ENCODE measurements around the gene HSPA9. TPM values are rescaled to one million over a fixed set of nuclear protein-coding genes. Genes with fewer than 3 reads are reported as not detected.

HSPA9 gene
- total RNA-seq, 1 experiment from 2014 or later, result 424 TPM

DNA sequence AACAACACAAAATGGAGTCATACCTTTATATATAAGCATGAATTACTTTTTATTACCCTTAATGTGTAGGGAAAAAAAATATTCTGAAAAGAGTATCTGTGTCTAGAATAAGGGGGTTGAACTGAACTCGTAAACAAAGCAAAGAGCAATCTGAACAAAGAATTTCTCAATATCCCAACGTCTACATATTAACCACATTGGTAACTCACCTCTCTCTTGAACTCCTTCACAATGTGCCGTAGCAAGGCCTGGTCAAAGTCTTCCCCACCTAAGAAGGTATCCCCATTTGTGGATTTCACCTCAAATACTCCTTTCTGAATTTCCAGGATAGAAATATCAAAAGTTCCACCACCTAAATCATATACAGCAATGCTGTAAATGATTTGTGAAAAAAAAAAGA, 8.4 kb downstream of the HSPA9 start:
- POLR2A ChIA-PET, result no interaction called here
- Histone ChIP-seq H3K4me1 (ENCODE audit: control insufficient read depth, insufficient read depth, low read length) (0 out of 2 replicates have a peak, but pooled peaks cover 3% of the 10 kb centered on the region), H3K9me3 (ENCODE audit: control insufficient read depth, insufficient read depth, low read depth, low read length) (no peaks in the 10 kb centered on the region), H3K27ac (ENCODE audit: low read length) (no peak overlapping the region), H3K36me3 (ENCODE audit: control insufficient read depth, insufficient read depth, low read length) (peaks cover 51% of the 10 kb centered on the region), H3K4me3 (ENCODE audit: low read depth in 2 of 2, low read length in 2 of 2) (no peak overlapping the region), H3K27me3 (ENCODE audit: control insufficient read depth, insufficient read depth, low read length) (no peaks in the 10 kb centered on the region)
- no peak for DNase-seq (ENCODE audit: low read depth, low spot score)
- in situ Hi-C loops (cut with HindIII; ENCODE audit: low pct_unique_long_range_greater_than_20kb, low sequenced_read_pairs), result no loop called here
- no TSS peak for BruUV-seq (replicated peaks)
- no peak for ATAC-seq
- CTCF ChIA-PET, result no interaction called here
- intact Hi-C loops (cut with micrococcal nuclease; ENCODE audit: unreplicated experiment), result no loop called here
- TF ChIP-seq, protein P1, sequence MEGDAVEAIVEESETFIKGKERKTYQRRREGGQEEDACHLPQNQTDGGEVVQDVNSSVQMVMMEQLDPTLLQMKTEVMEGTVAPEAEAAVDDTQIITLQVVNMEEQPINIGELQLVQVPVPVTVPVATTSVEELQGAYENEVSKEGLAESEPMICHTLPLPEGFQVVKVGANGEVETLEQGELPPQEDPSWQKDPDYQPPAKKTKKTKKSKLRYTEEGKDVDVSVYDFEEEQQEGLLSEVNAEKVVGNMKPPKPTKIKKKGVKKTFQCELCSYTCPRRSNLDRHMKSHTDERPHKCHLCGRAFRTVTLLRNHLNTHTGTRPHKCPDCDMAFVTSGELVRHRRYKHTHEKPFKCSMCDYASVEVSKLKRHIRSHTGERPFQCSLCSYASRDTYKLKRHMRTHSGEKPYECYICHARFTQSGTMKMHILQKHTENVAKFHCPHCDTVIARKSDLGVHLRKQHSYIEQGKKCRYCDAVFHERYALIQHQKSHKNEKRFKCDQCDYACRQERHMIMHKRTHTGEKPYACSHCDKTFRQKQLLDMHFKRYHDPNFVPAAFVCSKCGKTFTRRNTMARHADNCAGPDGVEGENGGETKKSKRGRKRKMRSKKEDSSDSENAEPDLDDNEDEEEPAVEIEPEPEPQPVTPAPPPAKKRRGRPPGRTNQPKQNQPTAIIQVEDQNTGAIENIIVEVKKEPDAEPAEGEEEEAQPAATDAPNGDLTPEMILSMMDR (IDR thresholded peaks at IDR 0.05), result no peak
- no peak for TF ChIP-seq SIN3A (IDR thresholded peaks at IDR 0.05; ENCODE audit: borderline replicate concordance, insufficient read depth, low read depth, low read length)
- TF ChIP-seq POLR2AphosphoS5 (IDR thresholded peaks at IDR 0.05; ENCODE audit: low read depth, low read length), result no peak
- no peak for TF ChIP-seq TCF7L2 (IDR thresholded peaks at IDR 0.05; ENCODE audit: low read depth, low read length)
- TF ChIP-seq, protein P2, sequence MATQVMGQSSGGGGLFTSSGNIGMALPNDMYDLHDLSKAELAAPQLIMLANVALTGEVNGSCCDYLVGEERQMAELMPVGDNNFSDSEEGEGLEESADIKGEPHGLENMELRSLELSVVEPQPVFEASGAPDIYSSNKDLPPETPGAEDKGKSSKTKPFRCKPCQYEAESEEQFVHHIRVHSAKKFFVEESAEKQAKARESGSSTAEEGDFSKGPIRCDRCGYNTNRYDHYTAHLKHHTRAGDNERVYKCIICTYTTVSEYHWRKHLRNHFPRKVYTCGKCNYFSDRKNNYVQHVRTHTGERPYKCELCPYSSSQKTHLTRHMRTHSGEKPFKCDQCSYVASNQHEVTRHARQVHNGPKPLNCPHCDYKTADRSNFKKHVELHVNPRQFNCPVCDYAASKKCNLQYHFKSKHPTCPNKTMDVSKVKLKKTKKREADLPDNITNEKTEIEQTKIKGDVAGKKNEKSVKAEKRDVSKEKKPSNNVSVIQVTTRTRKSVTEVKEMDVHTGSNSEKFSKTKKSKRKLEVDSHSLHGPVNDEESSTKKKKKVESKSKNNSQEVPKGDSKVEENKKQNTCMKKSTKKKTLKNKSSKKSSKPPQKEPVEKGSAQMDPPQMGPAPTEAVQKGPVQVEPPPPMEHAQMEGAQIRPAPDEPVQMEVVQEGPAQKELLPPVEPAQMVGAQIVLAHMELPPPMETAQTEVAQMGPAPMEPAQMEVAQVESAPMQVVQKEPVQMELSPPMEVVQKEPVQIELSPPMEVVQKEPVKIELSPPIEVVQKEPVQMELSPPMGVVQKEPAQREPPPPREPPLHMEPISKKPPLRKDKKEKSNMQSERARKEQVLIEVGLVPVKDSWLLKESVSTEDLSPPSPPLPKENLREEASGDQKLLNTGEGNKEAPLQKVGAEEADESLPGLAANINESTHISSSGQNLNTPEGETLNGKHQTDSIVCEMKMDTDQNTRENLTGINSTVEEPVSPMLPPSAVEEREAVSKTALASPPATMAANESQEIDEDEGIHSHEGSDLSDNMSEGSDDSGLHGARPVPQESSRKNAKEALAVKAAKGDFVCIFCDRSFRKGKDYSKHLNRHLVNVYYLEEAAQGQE (IDR thresholded peaks at IDR 0.05; ENCODE audit: insufficient read depth in 1 of 2, low read depth in 2 of 2, low read length in 1 of 2), result no peak

DNA sequence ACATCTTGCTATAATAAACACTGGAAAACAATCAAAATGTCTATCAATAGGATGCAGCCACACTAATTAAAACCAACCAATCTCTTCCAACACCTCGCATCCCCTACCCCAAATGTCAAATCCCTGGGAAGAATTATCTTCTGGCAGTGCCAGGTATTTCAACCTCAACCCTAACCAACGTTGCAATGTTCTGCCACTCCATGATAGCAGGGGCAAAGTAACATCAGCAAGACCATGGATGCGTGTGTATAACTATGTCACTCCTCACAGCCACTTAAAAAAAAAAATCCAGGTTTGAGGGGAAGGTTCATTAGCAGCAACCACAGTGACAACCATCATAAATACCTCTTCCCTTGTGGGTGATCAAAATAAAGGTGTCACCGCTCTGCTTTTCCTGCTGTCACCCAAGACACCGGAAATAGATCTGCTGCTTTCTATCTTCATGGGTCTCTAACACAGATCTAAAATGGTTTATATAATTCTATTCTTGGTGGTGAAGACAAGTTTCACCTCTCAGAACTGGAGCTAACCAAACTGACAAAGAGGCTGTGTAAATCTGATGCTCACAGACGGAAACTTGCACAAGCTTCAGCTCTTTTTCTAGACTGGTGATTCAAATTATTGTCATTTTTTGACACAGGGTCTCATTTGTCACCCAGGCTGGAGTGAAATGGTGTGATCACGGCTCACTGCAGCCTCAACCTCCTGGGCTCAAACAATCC, 9.9 kb downstream of the HSPA9 start:
- in situ Hi-C loops (cut with HindIII; ENCODE audit: low pct_unique_long_range_greater_than_20kb, low sequenced_read_pairs), result no loop called here

More for the DNA sequence above, 9.9 kb downstream of the HSPA9 start:
- CTCF ChIA-PET, result no interaction called here
- peaks cover 66% of the 10 kb centered on the region for H3K36me3 ChIP-seq (ENCODE audit: control insufficient read depth, insufficient read depth, low read length)
- DNase-seq (ENCODE audit: low read depth, low spot score) (no peak), ATAC-seq (no peak)
- intact Hi-C loops (cut with micrococcal nuclease; ENCODE audit: unreplicated experiment), result no loop called here
- no peaks in the 10 kb centered on the region for H3K27me3 ChIP-seq (ENCODE audit: control insufficient read depth, insufficient read depth, low read length)
- TF ChIP-seq, protein P2 (IDR thresholded peaks at IDR 0.05; ENCODE audit: insufficient read depth in 1 of 2, low read depth in 2 of 2, low read length in 1 of 2), result no peak
- TF ChIP-seq TCF7L2 (IDR thresholded peaks at IDR 0.05; ENCODE audit: low read depth, low read length) (no peak), POLR2AphosphoS5 (IDR thresholded peaks at IDR 0.05; ENCODE audit: low read depth, low read length) (no peak), SIN3A (IDR thresholded peaks at IDR 0.05; ENCODE audit: borderline replicate concordance, insufficient read depth, low read depth, low read length) (no peak)
- TF ChIP-seq, protein P1 (IDR thresholded peaks at IDR 0.05), result no peak
- BruUV-seq (replicated peaks), result no TSS peak
- no peak overlapping the region for H3K4me3 ChIP-seq (ENCODE audit: low read depth in 2 of 2, low read length in 2 of 2)
- H3K27ac ChIP-seq (ENCODE audit: low read length), result no peak overlapping the region
- POLR2A ChIA-PET, result no interaction called here
- H3K4me1 ChIP-seq (ENCODE audit: control insufficient read depth, insufficient read depth, low read length), result 0 out of 2 replicates have a peak, but pooled peaks cover 3% of the 10 kb centered on the region
- H3K9me3 ChIP-seq (ENCODE audit: control insufficient read depth, insufficient read depth, low read depth, low read length), result no peaks in the 10 kb centered on the region
